Suprapubic skin (tissue), 4 donors: Measurements from ENCODE around the gene MTX3.

Source experiments
- POLR2A ChIP-seq, 2 donors: fragments of 450-650 bp; IDR thresholded peaks; one replicate each; pipeline ENCODE4 v1.6.1; 2017; ENCODE audit warnings: antibody characterized with exemption in 2 of 2, mild to moderate bottlenecking in 2 of 2, moderate library complexity in 2 of 2
- POLR2AphosphoS5 ChIP-seq, 3 donors: sonication (generic); formaldehyde crosslinking; IDR thresholded peaks; one replicate each; pipeline ENCODE4 v1.6.1; 2017; ENCODE audit warnings: antibody characterized with exemption in 3 of 3
- TF ChIP-seq, protein P1 (sequence below), 2 donors: fragments of 200-600 bp in 1 of 2; fragments of 450-650 bp in 1 of 2; sonication (generic) in 1 of 2; IDR thresholded peaks; one replicate each; pipeline ENCODE4 v1.5.1; 2016 to 2019; ENCODE audit warnings: antibody characterized with exemption in 2 of 2, mild to moderate bottlenecking in 1 of 2, moderate library complexity in 1 of 2

DNA sequence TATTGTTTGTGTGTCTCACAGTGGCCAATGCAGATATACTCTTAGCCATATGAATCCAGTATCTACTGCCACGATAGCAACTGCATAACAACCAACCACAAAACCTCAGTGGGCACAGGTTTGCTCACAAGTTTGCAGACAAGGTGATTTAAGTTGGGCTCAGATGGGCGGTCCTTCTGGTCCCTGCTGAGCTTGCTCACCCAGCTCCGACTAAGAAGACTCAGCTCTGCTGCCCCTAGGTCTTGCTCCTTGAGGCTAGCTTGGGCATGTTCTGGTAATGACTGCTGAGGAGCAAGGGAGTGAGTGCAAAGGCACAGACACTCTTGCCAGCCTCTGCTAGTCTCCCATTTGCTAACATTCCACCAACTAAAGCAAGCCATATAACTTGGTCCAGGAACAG, 52.6 kb downstream of the MTX3 start:
- TF ChIP-seq, protein P1, sequence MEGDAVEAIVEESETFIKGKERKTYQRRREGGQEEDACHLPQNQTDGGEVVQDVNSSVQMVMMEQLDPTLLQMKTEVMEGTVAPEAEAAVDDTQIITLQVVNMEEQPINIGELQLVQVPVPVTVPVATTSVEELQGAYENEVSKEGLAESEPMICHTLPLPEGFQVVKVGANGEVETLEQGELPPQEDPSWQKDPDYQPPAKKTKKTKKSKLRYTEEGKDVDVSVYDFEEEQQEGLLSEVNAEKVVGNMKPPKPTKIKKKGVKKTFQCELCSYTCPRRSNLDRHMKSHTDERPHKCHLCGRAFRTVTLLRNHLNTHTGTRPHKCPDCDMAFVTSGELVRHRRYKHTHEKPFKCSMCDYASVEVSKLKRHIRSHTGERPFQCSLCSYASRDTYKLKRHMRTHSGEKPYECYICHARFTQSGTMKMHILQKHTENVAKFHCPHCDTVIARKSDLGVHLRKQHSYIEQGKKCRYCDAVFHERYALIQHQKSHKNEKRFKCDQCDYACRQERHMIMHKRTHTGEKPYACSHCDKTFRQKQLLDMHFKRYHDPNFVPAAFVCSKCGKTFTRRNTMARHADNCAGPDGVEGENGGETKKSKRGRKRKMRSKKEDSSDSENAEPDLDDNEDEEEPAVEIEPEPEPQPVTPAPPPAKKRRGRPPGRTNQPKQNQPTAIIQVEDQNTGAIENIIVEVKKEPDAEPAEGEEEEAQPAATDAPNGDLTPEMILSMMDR (IDR thresholded peaks at IDR 0.05), result no peak
- no peak for TF ChIP-seq POLR2A (IDR thresholded peaks at IDR 0.05)
- TF ChIP-seq POLR2AphosphoS5 (IDR thresholded peaks at IDR 0.05), result no peak
